ENCODE measurements around the gene SH3RF3.

GRCh38 chr2:109306190-109306589 is 177.2 kb downstream of the SH3RF3 start:
- TF ChIP-seq CTCF (IDR thresholded peaks at IDR 0.05; ENCODE audit: insufficient read depth, low read depth, low read length) (no peak), EZH2 (IDR thresholded peaks at IDR 0.05; ENCODE audit: insufficient read depth, low read length) (no peak)
